ENCODE measurements around the gene GAS7. TPM values are rescaled to one million over a fixed set of nuclear protein-coding genes. Genes with fewer than 3 reads are reported as not detected.
A peak's percentile ranks its signal among the peaks of the same experiment; 100 is the strongest.

GAS7 gene
- total RNA-seq, 1 experiment from 2014 or later: 2.5 TPM

- peak; percentile 32 for DNase-seq (ENCODE audit: low read depth)
Observed at GRCh38 chr17:9893411-9894012, 304.9 kb downstream of the GAS7 start.

- peak; percentile 58 for DNase-seq (ENCODE audit: low read depth)
Observed at GRCh38 chr17:9890124-9890523, 308.3 kb downstream of the GAS7 start.

GRCh38 chr17:9887508-9887907 is 310.9 kb downstream of the GAS7 start:
- no peak for DNase-seq (ENCODE audit: low read depth)

- no peak for DNase-seq (ENCODE audit: low read depth)
Observed at GRCh38 chr17:9886141-9886930, 312.1 kb downstream of the GAS7 start.

GRCh38 chr17:9883451-9883850 is 315.0 kb downstream of the GAS7 start:
- no peak for DNase-seq (ENCODE audit: low read depth)

GRCh38 chr17:9880582-9880999 is 317.8 kb downstream of the GAS7 start:
- DNase-seq (ENCODE audit: low read depth): peak; percentile 55

- peak; percentile 36 for DNase-seq (ENCODE audit: low read depth)
Observed at GRCh38 chr17:9878786-9879525, 319.4 kb downstream of the GAS7 start.

- no peak for DNase-seq (ENCODE audit: low read depth)
Observed at GRCh38 chr17:9878356-9878755, 320.1 kb downstream of the GAS7 start.

- DNase-seq (ENCODE audit: low read depth): peak; percentile 88
Observed at GRCh38 chr17:9875441-9875840, 323.0 kb downstream of the GAS7 start.

- DNase-seq (ENCODE audit: low read depth): no peak
Observed at GRCh38 chr17:9874722-9875121, 323.7 kb downstream of the GAS7 start.

GRCh38 chr17:9872852-9873251 is 325.6 kb downstream of the GAS7 start:
- no peak for DNase-seq (ENCODE audit: low read depth)

- no peak for DNase-seq (ENCODE audit: low read depth)
Observed at GRCh38 chr17:9868552-9868951, 329.9 kb downstream of the GAS7 start.

- no peak for DNase-seq (ENCODE audit: low read depth)
Observed at GRCh38 chr17:9865586-9865985, 332.8 kb downstream of the GAS7 start.

- no peak for DNase-seq (ENCODE audit: low read depth)
Observed at GRCh38 chr17:9862949-9863348, 335.5 kb downstream of the GAS7 start.

GRCh38 chr17:9862220-9862619 is 336.2 kb downstream of the GAS7 start:
- DNase-seq (ENCODE audit: low read depth): no peak

- DNase-seq (ENCODE audit: low read depth): no peak
Observed at GRCh38 chr17:9860851-9861250, 337.6 kb downstream of the GAS7 start.

Other genes with a start within 250 kb of the GAS7 start
- under 0.01 TPM in 1 of 2 replicates, not detected in the other for gene MYH13, start 174.4 kb upstream of the GAS7 start, total RNA-seq (2014; rRNA removed; shearing (Covaris generic))
- not detected in 2 replicates for gene MYH8, start 223.3 kb upstream of the GAS7 start, total RNA-seq (2014; rRNA removed; shearing (Covaris generic))